ELF-1 (cell line): ENCODE data around the gene SHC1.
"Not testable (repeated sequence)": the region's sequence is repeated elsewhere in the genome, so short reads cannot be mapped to it uniquely, and the experiment has no call there.

Source experiments
- DNase-seq: peaks from one replicate; pipeline ENCODE4 v3.0.0-alpha.2; 2016; ENCODE audit warnings: low read depth, low spot score

SHC1 gene

GRCh38 chr1:154995301-154995983 lies 24.9 kb upstream of the SHC1 start:
- DNase-seq = not testable (repeated sequence)

DNA sequence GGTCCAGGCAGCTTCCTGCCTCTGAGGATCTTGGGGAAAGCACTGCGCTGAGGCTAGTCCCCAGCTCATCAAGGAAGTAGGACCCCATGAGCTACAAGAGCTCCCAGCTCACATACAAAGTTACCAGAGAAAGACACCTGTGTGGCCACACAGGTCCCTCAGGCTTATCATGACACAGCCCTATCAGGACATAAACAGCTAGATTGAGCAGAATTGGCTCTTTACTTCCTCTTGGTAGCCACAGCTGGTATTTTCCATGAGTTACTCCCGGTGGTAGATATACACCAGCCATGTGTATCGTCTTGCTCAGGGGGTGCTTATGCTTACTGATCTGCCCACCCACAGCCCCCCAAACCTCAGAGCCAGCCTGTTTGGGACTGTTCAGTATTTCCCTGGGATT lies 24.0 kb upstream of the SHC1 start:
- no peak for DNase-seq

DNA sequence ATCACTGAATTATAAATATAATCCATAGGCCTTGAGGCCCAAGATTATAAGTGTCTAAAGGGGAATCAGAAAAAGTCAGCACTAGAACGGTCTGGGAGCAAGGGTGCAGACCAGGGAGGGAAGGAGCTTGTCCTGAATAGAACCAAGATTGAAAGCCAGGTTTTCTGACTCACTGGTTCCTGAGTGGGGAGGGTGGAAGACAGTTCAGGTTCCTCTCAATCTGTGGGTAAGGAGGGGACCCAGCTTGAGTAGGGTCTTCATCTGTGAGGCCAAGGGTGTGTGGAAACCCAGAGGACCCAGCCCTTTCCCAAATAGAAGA lies 23.7 kb upstream of the SHC1 start:
- DNase-seq = no peak

DNA sequence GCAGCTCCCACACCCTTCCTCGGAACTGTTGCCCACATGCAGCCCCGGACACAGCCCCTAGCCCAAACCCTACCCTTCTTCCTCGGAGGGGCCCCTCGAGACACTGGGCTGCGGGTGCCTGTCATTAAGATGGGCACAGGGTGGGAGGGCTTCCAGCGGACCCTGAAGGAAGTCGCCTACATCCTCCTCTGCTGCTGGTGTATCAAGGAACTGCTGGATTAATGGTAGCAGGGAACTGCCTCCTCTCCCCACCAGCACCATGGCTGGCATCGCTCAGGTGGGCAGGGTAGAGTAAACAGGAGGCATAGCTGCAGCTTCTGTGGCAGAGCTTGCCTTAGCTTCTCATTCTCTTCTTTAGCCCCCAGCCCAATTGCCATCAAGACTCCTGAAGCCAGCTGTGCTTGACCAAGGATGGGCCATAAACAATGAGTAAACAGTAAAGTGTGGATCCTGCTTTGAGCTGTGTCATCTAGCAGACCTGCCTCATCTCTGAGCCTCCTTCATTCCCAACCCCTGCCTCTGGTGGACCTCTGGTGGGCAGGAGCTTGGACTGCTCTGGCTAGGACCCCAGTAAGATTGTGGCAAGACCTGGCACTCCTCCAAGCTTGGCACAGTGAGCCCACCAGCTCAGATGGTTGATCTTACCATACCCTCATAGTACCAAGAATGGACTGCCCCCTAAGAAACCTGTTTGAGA lies 23.2 kb upstream of the SHC1 start, which contains the start of gene LENEP:
Gene LENEP (plus strand): TSS at position 15 of the 697 bp plus-strand sequence. CDS start 22 bp downstream, at position 37.
- no peak for DNase-seq

- DNase-seq = peak; percentile 52
Measured at GRCh38 chr1:154992721-154993571, 22.4 kb upstream of the SHC1 start.

- DNase-seq = no peak
Measured at GRCh38 chr1:154990276-154990675, 19.7 kb upstream of the SHC1 start.

GRCh38 chr1:154989195-154989860 lies 18.8 kb upstream of the SHC1 start:
- no peak for DNase-seq

DNA sequence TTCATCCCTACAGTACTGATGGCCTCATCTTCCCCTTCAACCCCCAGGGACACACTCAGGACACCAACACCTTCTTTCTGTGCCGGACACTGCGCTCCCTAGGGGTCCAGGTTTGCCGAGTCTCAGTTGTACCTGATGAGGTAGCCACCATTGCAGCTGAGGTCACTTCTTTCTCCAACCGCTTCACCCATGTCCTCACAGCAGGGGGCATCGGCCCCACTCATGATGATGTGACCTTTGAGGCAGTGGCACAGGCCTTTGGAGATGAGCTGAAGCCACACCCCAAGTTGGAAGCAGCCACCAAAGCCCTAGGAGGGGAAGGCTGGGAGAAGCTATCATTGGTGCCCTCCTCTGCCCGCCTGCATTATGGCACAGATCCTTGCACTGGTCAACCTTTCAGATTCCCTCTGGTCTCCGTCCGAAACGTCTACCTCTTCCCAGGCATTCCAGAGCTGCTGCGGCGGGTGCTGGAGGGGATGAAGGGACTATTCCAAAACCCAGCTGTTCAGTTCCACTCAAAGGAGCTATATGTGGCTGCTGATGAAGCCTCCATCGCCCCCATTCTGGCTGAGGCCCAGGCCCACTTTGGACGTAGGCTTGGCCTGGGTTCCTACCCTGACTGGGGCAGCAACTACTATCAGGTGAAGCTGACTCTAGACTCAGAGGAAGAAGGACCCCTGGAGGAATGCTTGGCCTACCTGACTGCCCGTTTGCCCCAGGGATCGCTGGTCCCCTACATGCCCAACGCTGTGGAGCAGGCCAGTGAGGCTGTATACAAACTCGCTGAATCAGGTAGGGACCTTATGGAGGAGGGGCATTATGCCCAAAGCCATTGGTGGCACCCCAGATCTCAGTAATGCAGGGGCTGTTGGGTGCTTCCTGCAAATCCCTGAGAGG lies 17.8 kb upstream of the SHC1 start:
- DNase-seq = no peak

DNA sequence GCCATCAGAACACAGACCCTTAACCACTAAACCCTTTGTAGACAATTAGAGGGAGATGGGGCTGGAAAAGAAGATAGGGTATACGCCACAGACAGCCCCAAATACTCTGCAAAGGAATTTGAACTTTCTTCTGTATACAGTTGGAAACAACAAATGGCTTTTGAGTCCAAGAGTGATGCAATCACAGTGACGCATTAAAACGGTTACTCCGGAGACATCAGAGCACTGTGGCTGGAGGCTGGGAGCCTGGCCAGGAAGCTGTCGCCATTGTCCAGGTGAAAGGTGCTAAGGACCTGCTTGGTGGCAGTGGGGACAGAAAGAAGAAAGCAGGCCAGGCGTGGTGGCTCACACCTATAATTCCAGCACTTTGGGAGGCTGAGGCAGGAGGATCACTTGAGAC lies 16.8 kb upstream of the SHC1 start:
- DNase-seq = no peak

DNA sequence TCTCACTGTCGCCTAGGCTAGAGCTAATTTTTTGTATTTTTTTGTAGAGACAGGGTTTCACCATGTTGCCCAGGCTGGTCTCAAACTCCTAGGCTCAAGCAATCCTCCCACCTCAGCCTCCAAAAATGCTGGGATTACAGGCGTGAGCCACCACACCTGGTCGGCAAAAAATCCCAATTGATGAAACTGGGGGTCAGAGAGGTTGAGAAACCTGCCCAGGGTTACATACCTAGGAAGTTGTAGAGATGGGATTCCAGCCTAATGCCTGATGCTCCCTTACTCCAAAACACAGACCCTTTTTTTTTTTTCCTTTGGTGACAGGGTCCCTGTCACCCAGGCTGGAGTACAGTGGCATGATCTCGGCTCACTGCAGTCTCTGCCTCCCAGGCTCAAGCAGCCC lies 16.2 kb upstream of the SHC1 start:
- not testable (repeated sequence) for DNase-seq

- peak; percentile 30 for DNase-seq
Measured at GRCh38 chr1:154983776-154984466, 13.4 kb upstream of the SHC1 start.

GRCh38 chr1:154982897-154983648 lies 12.5 kb upstream of the SHC1 start, which contains the start of gene FLAD1:
TSS of gene FLAD1 (plus strand) at chr1:154983344. CDS start at chr1:154983695, 351 bp downstream.
- DNase-seq = peak; percentile 100

GRCh38 chr1:154982341-154982740 lies 11.8 kb upstream of the SHC1 start:
- DNase-seq = peak; percentile 58

GRCh38 chr1:154978360-154978759 lies 7.8 kb upstream of the SHC1 start:
- DNase-seq = no peak

DNA sequence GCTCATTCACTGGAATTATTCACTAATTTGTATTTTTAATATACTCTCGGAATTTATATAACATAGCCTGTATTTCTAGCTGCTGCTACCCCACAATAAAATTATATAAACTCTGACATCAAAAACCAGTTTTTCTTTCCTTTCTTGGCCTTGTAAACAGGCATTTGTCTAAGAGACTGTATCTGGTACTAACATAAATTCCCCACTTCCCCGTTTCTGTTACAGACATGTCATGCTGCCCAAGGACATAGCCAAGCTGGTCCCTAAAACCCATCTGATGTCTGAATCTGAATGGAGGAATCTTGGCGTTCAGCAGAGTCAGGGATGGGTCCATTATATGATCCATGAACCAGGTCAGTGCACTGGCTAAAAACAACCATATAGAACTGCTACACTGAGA lies 7.2 kb upstream of the SHC1 start:
- not testable (repeated sequence) for DNase-seq

DNA sequence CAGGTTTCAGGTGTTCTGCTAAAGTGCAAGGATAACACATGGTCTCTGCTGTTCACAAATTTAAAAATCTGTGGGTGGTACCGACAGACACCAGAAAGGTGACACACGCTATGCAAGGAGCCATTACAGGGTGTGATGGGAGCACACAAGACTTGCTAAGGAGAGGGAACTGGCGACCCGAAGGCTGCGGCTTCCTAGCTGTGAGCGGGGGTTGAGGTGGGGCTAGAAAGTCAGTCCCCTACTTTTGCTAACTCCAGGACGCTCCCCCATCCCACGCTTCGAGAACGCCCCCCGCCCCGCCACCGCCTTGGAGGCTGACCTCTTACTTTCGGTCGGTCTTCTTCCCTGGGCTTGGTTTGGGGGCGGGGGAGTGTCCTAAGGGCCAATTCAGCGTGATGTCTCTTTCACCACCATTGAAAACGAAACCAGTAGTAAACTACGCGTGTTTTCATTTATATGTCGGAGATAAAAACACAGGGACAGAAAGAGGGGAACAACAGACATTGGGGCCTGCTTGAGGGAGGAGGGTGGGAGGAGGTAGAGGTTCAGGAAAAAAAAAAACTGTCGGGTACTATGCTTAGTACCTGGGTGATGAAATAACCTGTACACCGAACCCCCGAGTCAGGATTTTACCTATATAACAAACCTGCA lies 5.0 kb upstream of the SHC1 start:
- DNase-seq = peak; percentile 53

GRCh38 chr1:154974808-154975408 lies 4.4 kb upstream of the SHC1 start:
- peak; percentile 98 for DNase-seq

DNA sequence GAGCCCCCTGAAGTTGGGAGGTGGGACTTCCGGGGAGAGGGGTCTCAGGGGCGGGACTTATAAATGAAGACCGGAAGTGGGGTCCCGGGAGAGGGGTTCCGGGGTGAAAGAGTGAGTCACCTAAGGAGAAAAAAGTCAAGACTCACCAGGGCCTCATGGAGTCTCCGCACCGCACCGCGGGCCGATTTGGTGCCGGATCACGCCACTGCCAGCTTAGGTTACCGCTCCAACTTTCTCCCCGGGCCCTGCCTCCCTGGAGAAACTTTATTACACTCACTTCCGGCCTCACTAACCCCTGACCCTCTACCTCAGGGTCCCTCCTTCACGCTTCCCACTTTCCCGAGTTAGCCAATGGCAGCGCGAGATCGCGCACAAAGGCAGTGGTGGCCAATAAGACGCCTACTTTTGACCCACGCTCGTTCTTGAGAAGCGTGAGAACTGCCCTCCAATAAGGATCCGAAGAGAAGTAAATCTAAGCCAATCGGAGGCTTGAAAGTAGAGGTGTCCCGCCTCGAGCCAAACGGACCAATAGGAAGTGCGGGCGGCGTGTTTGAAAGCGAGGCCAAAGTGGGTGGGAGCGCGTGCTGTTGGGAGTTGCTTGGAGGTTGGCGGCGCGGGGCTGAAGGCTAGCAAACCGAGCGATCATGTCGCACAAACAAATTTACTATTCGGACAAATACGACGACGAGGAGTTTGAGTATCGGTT lies 3.7 kb upstream of the SHC1 start, which contains the start of gene CKS1B:
Gene CKS1B (plus strand): TSS at position 580 of the 706 bp plus-strand sequence. CDS start 65 bp downstream, at position 645.
- DNase-seq = peak; percentile 100
